VCaP (cell line): ENCODE measurements around the gene ZNF143.

Experiments used
- H3K27ac ChIP-seq: fragments of 450-650 bp; 2 replicates; pipeline ENCODE4 v1.5.1; 2017
- CTCF ChIP-seq: fragments of 450-650 bp; conservative IDR thresholded peaks from 2 replicates; pipeline ENCODE4 v1.5.1; 2017; ENCODE audit warnings: mild to moderate bottlenecking, moderate library complexity

The ZNF143 gene

GRCh38 chr11:9459667-9460321 is 1.0 kb upstream of the ZNF143 start:
- H3K27ac ChIP-seq, result peak overlapping the region; percentile 99
- no peak for TF ChIP-seq CTCF

- H3K27ac ChIP-seq, result peak overlapping the region; percentile 99
These were observed 399 bp downstream of the ZNF143 start for GRCh38 chr11:9461063-9461759.

GRCh38 chr11:9461760-9462134 is 935 bp downstream of the ZNF143 start:
- peak overlapping the region; percentile 99 for H3K27ac ChIP-seq
- TF ChIP-seq CTCF, result no peak

More at GRCh38 chr11:9461063-9461759, 399 bp downstream of the ZNF143 start:
- no peak for TF ChIP-seq CTCF

GRCh38 chr11:9462172-9462799 is 1.5 kb downstream of the ZNF143 start:
- peak overlapping the region; percentile 99 for H3K27ac ChIP-seq
- no peak for TF ChIP-seq CTCF

GRCh38 chr11:9462806-9463537 is 2.2 kb downstream of the ZNF143 start:
- TF ChIP-seq CTCF, result no peak
- peak overlapping the region; percentile 99 for H3K27ac ChIP-seq

GRCh38 chr11:9470765-9471164 is 10.0 kb downstream of the ZNF143 start:
- H3K27ac ChIP-seq, result no peak overlapping the region
- TF ChIP-seq CTCF, result no peak

GRCh38 chr11:9473408-9473807 is 12.6 kb downstream of the ZNF143 start:
- no peak for TF ChIP-seq CTCF
- H3K27ac ChIP-seq, result no peak overlapping the region
